Activated CD8-positive, alpha-beta T cell treated with anti-CD3 and anti-CD28 coated beads for 36 hours (primary cell): Measurements from ENCODE around the gene USPL1. TPM values are rescaled to one million over a fixed set of nuclear protein-coding genes. Genes with fewer than 3 reads are reported as not detected.

Source experiments
- ATAC-seq: fragments of 200-7000 bp; cut with Tn5 transposase; one replicate; pipeline ENCODE4 v1.10.0; 2021; ENCODE audit warnings: mild to moderate bottlenecking, moderate library complexity
- CTCF ChIA-PET: fragments of 350-600 bp; sonication (Branson Sonifier 250); formaldehyde crosslinking; loops from one replicate; lab custom pipeline; 2021; ENCODE audit warnings: antibody characterized with exemption; lab: Charles Lee
- POLR2A ChIA-PET: fragments of 350-600 bp; sonication (Branson Sonifier 250); formaldehyde crosslinking; loops from one replicate; lab custom pipeline; 2021; ENCODE audit warnings: antibody characterized with exemption; lab: Charles Lee
- DNase-seq: peaks from one replicate; pipeline ENCODE4 v3.0.0-alpha.2; 2020
- H3K27ac Mint-ChIP-seq: one replicate; pipeline ENCODE4 v1.8.0; 2021; ENCODE audit warnings: mild to moderate bottlenecking, mixed read lengths
- H3K27me3 Mint-ChIP-seq: one replicate; pipeline ENCODE4 v1.8.0; 2021; ENCODE audit warnings: mixed read lengths
- H3K36me3 Mint-ChIP-seq: one replicate; pipeline ENCODE4 v1.8.0; 2021; ENCODE audit warnings: low read depth, mixed read lengths
- H3K4me1 Mint-ChIP-seq: one replicate; pipeline ENCODE4 v1.8.0; 2021; ENCODE audit warnings: low read depth, mixed read lengths
- H3K4me3 Mint-ChIP-seq: one replicate; pipeline ENCODE4 v1.8.0; 2021; ENCODE audit warnings: mild to moderate bottlenecking, moderate library complexity, mixed read lengths
- H3K9me3 Mint-ChIP-seq: one replicate; pipeline ENCODE4 v1.8.0; 2021; ENCODE audit warnings: mixed read lengths
- intact Hi-C: fragments of 100-400 bp; cut with micrococcal nuclease; formaldehyde crosslinking; loops from one replicate; pipeline ENCODE4 v1.10.0; 2022
- total RNA-seq, 2 experiments: library from RNA; stranded (reverse); gene quantifications; one replicate each; pipeline ENCODE4 v1.2.3, GENCODE V29; 2021
- TF ChIP-seq, protein P1 (sequence below): fragments of 200-600 bp; IDR thresholded peaks from one replicate; pipeline ENCODE4 v1.8.0; 2022; ENCODE audit warnings: antibody characterized with exemption, mild to moderate bottlenecking

The USPL1 gene
- total RNA-seq, 2 experiments from 2014 or later, result 12.4 to 13.0 TPM

DNA sequence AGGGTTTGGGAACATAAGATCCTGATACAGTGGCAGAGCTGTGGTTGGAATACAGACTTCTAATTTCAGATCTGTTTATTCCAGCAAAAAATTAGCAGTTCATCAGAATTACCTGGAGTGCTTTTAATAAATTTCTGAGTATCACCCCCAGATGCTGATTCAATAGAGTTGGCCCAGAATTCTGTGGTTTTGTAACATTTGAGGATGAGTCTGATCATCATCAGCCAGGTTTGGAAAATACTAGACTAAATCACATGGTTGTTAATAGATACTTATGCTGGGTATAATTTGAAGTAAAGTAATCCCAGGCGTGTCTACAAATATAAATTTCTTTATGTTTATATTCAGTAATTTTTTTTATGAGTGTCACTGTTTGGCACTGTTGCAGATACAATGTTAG lies 4.8 kb downstream of the USPL1 start:
- POLR2A ChIA-PET, result interaction anchor here (1.0 kb wide), 1 partner anchor 158 kb away, joined by 3 read pairs; no protein-coding TSS in a partner anchor
- ATAC-seq (no peak), DNase-seq (no peak)
- no peaks in the 10 kb centered on the region for H3K9me3 Mint-ChIP-seq
- TF ChIP-seq, protein P1, sequence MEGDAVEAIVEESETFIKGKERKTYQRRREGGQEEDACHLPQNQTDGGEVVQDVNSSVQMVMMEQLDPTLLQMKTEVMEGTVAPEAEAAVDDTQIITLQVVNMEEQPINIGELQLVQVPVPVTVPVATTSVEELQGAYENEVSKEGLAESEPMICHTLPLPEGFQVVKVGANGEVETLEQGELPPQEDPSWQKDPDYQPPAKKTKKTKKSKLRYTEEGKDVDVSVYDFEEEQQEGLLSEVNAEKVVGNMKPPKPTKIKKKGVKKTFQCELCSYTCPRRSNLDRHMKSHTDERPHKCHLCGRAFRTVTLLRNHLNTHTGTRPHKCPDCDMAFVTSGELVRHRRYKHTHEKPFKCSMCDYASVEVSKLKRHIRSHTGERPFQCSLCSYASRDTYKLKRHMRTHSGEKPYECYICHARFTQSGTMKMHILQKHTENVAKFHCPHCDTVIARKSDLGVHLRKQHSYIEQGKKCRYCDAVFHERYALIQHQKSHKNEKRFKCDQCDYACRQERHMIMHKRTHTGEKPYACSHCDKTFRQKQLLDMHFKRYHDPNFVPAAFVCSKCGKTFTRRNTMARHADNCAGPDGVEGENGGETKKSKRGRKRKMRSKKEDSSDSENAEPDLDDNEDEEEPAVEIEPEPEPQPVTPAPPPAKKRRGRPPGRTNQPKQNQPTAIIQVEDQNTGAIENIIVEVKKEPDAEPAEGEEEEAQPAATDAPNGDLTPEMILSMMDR, result no peak
- H3K27ac Mint-ChIP-seq, result no peak overlapping the region
- peaks cover 34% of the 10 kb centered on the region for H3K36me3 Mint-ChIP-seq
- peaks cover 42% of the 10 kb centered on the region for H3K4me1 Mint-ChIP-seq
- H3K4me3 Mint-ChIP-seq, result no peak overlapping the region
- no peaks in the 10 kb centered on the region for H3K27me3 Mint-ChIP-seq
- intact Hi-C loops, result no loop called here
- CTCF ChIA-PET, result interaction anchor here (1.1 to 1.3 kb wide), 2 partner anchors 22 to 243 kb away, joined by 3 read pairs; no protein-coding TSS in a partner anchor

DNA sequence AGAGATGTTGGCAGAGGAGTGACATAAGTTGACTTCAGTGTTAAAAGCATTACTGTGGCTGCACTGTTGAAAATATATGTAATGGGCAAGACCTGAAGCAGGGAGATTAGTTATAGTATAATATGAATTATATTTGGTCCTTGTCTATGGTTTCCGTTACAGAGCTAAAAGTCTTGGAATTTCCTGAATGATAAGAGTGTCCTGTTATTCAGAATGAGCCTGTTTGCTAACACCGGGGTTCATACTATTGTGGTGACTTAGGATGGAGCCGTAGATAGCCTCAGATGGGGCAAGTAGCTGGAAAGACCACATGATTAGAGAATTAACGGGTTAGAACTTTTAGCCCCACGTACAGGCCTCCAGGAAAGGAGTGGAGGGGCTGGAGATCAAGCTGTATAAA lies 5.7 kb downstream of the USPL1 start:
- Mint-ChIP-seq H3K4me3 (no peak overlapping the region), H3K9me3 (no peaks in the 10 kb centered on the region), H3K4me1 (peaks cover 45% of the 10 kb centered on the region), H3K36me3 (peaks cover 36% of the 10 kb centered on the region), H3K27me3 (no peaks in the 10 kb centered on the region), H3K27ac (peak overlapping the region; percentile 19)
- ChIA-PET CTCF (interaction anchor here (0.6 to 1.3 kb wide), 3 partner anchors 21 to 242 kb away, joined by 3 read pairs; no protein-coding TSS in a partner anchor), POLR2A (interaction anchor here (0.6 kb wide), 1 partner anchor 117 kb away, joined by 4 read pairs; no protein-coding TSS in a partner anchor)
- TF ChIP-seq, protein P1, result no peak
- intact Hi-C loops, result no loop called here
- no peak for DNase-seq
- no peak for ATAC-seq

DNA sequence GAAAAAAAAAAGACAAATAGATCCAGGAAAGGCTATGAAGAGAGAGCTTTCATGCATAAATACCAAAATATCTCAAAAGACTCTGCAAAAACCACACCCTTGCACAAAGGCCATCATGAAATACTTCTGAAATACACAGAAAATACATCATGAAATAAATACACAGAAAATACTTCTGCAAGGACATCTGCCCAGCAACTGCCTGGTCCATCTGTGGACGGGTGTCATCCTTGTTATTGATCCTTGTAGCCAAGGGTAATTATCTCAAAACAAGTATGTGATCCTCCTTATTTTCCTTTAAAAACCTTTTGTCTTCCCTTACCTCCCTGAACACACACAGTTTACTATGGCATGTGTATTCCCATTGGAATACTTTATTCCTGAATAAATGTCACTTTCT lies 6.9 kb downstream of the USPL1 start:
- TF ChIP-seq, protein P1, result no peak
- peaks cover 47% of the 10 kb centered on the region for H3K36me3 Mint-ChIP-seq
- peaks cover 51% of the 10 kb centered on the region for H3K4me1 Mint-ChIP-seq
- no peaks in the 10 kb centered on the region for H3K9me3 Mint-ChIP-seq
- no peak for ATAC-seq
- POLR2A ChIA-PET, result no interaction called here
- H3K27ac Mint-ChIP-seq, result peak overlapping the region; percentile 52
- H3K4me3 Mint-ChIP-seq, result no peak overlapping the region
- DNase-seq, result no peak
- H3K27me3 Mint-ChIP-seq, result no peaks in the 10 kb centered on the region
- intact Hi-C loops, result no loop called here
- CTCF ChIA-PET, result no interaction called here

DNA sequence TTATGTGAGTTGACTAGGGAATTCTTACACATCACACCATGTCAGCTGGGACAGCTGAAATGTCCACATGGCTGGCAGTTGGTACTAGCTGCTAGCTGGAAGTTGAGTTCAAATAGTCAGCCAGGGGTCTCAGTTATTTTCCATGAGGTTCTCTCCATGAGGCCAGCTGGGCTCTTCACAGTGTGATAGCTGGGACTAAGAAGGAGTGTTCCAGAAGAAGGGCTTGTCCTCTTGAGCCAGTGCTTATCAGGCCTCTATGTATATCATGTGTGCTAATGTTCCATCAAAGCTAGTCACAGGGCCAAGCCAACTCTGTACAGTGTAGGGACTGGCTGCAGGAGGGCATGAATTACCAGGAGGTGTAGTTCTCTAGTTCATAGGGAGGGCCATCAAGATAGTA lies 11.8 kb downstream of the USPL1 start:
- ChIA-PET POLR2A (interaction anchor here (1.0 kb wide), 1 partner anchor 11 kb away, joined by 6 read pairs; the partner anchor contains the start of gene USPL1), CTCF (no interaction called here)
- H3K9me3 Mint-ChIP-seq, result peaks cover 3% of the 10 kb centered on the region
- TF ChIP-seq, protein P1, result no peak
- H3K27me3 Mint-ChIP-seq, result no peaks in the 10 kb centered on the region
- intact Hi-C loops, result no loop called here
- peaks cover 55% of the 10 kb centered on the region for H3K36me3 Mint-ChIP-seq
- ATAC-seq, result no peak
- no peak for DNase-seq
- peaks cover 41% of the 10 kb centered on the region for H3K4me1 Mint-ChIP-seq
- H3K27ac Mint-ChIP-seq, result no peak overlapping the region
- no peak overlapping the region for H3K4me3 Mint-ChIP-seq

DNA sequence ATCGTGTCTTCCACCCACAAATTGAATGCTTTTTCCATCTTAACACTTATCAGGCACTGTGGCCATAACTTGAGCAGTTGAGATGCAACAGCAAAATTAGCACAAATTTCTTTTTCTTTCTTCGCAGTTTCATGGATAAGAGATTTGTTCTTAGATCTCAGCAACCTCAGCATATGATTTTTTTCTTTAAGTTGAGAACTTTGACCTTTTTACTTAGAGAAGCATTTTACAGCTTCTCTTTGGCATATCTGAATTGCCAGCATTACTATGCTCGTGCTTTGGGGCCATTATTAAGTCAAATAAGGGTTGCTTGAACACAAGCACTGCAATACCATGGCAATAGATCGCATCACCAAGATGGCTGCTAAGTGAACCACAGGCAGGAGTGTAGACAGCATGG lies 16.1 kb downstream of the USPL1 start:
- DNase-seq (no peak), ATAC-seq (no peak)
- Mint-ChIP-seq H3K27ac (no peak overlapping the region), H3K4me1 (peaks cover 49% of the 10 kb centered on the region), H3K4me3 (no peak overlapping the region), H3K36me3 (peaks cover 57% of the 10 kb centered on the region), H3K27me3 (no peaks in the 10 kb centered on the region), H3K9me3 (peaks cover 3% of the 10 kb centered on the region)
- POLR2A ChIA-PET, result no interaction called here
- intact Hi-C loops, result no loop called here
- TF ChIP-seq, protein P1, result no peak
- CTCF ChIA-PET, result no interaction called here
